ENCODE data around the gene RNPS1.
"Not testable (repeated sequence)": the region's sequence is repeated elsewhere in the genome, so short reads cannot be mapped to it uniquely, and the experiment has no call there.

The RNPS1 gene

GRCh38 chr16:2244301-2244700 lies 23.6 kb downstream of the RNPS1 start:
- TF ChIP-seq, protein P1, sequence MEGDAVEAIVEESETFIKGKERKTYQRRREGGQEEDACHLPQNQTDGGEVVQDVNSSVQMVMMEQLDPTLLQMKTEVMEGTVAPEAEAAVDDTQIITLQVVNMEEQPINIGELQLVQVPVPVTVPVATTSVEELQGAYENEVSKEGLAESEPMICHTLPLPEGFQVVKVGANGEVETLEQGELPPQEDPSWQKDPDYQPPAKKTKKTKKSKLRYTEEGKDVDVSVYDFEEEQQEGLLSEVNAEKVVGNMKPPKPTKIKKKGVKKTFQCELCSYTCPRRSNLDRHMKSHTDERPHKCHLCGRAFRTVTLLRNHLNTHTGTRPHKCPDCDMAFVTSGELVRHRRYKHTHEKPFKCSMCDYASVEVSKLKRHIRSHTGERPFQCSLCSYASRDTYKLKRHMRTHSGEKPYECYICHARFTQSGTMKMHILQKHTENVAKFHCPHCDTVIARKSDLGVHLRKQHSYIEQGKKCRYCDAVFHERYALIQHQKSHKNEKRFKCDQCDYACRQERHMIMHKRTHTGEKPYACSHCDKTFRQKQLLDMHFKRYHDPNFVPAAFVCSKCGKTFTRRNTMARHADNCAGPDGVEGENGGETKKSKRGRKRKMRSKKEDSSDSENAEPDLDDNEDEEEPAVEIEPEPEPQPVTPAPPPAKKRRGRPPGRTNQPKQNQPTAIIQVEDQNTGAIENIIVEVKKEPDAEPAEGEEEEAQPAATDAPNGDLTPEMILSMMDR (IDR thresholded peaks at IDR 0.05; ENCODE audit: insufficient read depth, low read depth, low read length, missing control alignments) = no peak
- no peak overlapping the region for H3K4me3 ChIP-seq (ENCODE audit: low read depth, low read length)

GRCh38 chr16:2243781-2244180 lies 24.1 kb downstream of the RNPS1 start:
- no peak overlapping the region for H3K4me3 ChIP-seq (ENCODE audit: low read depth, low read length)
- DNase-seq (ENCODE audit: low read depth) = no peak
- TF ChIP-seq, protein P1 (IDR thresholded peaks at IDR 0.05; ENCODE audit: insufficient read depth, low read depth, low read length, missing control alignments) = no peak

More at GRCh38 chr16:2244301-2244700, 23.6 kb downstream of the RNPS1 start:
- DNase-seq (ENCODE audit: low read depth) = no peak

- TF ChIP-seq, protein P1 (IDR thresholded peaks at IDR 0.05; ENCODE audit: insufficient read depth, low read depth, low read length, missing control alignments) = no peak
- H3K4me3 ChIP-seq (ENCODE audit: low read depth, low read length) = no peak overlapping the region
- no peak for DNase-seq (ENCODE audit: low read depth)
Measured at GRCh38 chr16:2243031-2243528, 24.8 kb downstream of the RNPS1 start.

DNA sequence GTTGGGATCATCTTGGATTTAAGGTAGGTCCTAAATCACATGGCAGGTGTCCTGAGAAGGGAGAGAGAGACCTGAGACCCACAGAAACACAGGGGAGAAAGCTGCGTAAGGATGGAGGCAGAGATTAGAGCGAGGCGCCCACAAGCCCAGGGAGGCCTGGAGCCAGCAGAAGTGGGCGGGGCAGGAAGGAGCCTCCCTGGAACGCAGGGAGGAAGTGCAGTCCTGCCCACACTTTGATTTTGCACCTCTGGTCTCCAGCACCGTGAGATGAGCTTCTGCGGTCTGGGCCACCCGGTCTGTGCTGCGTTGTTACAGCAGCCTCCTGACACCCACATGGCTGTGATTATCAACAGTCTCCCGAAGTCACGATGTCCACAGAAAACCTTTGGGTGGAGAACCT lies 25.3 kb downstream of the RNPS1 start:
- TF ChIP-seq, protein P1 (IDR thresholded peaks at IDR 0.05; ENCODE audit: insufficient read depth, low read depth, low read length, missing control alignments) = no peak
- DNase-seq (ENCODE audit: low read depth) = no peak
- no peak overlapping the region for H3K4me3 ChIP-seq (ENCODE audit: low read depth, low read length)

GRCh38 chr16:2240331-2240730 lies 27.6 kb downstream of the RNPS1 start:
- H3K4me3 ChIP-seq (ENCODE audit: low read depth, low read length); DNase-seq (ENCODE audit: low read depth): not testable (repeated sequence)

DNA sequence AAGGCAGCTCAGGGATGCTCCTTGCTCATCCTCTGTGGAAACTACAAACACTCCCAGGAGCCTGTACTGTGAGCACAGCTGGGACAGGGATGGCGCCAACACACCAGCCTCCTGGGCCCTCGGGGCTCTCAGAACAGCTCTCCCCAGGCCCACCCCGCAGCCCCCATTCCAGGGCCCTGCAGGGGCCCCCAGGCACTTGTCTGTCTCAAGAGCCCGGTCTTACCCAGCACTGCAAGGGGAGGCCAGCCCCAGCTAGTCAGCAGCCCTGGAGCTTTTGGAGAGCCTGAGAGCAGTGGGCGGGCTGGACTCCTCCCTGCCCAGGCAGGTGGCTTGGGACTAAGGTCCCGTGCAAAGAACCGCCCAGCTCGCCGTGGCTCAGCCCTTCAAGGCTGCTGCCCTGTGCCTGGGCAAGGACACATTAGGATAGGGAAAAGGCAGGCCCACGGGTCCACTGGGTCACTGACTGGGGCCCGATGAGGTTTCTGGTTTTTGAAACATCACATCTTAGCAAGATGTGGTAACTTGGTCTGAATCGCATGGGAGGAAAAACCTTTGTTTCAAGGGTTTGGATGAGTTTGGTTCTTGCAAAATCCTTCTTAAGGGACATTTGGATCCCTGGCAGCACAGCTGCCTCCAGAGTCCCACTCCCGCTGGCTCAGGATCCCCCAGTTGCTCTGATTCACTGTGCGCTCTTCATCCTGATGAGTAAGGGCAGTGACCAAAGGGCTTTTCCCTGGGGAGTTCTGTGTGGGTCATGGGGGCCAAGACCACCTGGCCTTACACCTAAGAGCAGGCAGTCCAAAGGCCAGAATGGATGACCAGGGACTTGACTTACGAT lies 28.9 kb downstream of the RNPS1 start:
- H3K4me3 ChIP-seq (ENCODE audit: low read depth, low read length) = no peak overlapping the region
- TF ChIP-seq, protein P1 (IDR thresholded peaks at IDR 0.05; ENCODE audit: insufficient read depth, low read depth, low read length, missing control alignments) = no peak
- no peak for DNase-seq (ENCODE audit: low read depth)

- TF ChIP-seq, protein P1 (IDR thresholded peaks at IDR 0.05; ENCODE audit: insufficient read depth, low read depth, low read length, missing control alignments) = no peak
- no peak overlapping the region for H3K4me3 ChIP-seq (ENCODE audit: low read depth, low read length)
- no peak for DNase-seq (ENCODE audit: low read depth)
Measured at GRCh38 chr16:2238150-2238837, 29.6 kb downstream of the RNPS1 start.
